ENCODE measurements around the gene FILIP1. TPM values are rescaled to one million over a fixed set of nuclear protein-coding genes. Genes with fewer than 3 reads are reported as not detected.
A peak's percentile ranks its signal among the peaks of the same experiment; 100 is the strongest.

Gene FILIP1
- total RNA-seq, 1 donor: under 0.01 TPM

DNA sequence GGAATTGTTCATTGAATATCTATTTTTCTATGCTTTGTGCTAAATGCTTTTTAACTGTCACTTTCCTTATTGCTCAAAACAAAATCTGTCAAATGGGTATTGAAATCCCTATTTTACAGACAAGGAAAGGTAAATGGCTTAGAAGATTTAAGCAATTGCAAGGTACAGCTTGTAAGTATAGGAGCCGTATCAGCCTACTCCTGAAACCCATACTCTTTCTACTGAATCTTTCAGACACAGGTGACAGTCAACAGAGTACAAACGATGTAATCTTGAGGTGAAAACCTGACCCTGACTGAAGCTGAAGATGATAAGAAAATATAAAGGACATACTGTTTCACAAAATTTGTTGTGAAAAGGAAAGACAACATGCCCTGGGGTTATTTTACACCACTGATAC, 243.0 kb downstream of the FILIP1 start:
- Histone ChIP-seq H3K36me3 (ENCODE audit: insufficient read depth, low read length) (peaks cover 10% of the 10 kb centered on the region), H3K4me3 (ENCODE audit: insufficient read depth, low read length) (no peak overlapping the region), H2AFZ (ENCODE audit: low read length) (no peak overlapping the region), H3K27ac (ENCODE audit: low read depth, low read length) (no peak overlapping the region), H3K9me3 (ENCODE audit: low read depth, low read length) (no peaks in the 10 kb centered on the region), H3K4me2 (ENCODE audit: insufficient read depth, low read length) (no peak overlapping the region), H4K20me1 (ENCODE audit: insufficient read depth, low read length) (no peaks in the 10 kb centered on the region), H3K79me2 (ENCODE audit: insufficient read depth, low read length) (no peaks in the 10 kb centered on the region), H3K4me1 (ENCODE audit: insufficient read depth, low read length) (no peaks in the 10 kb centered on the region), H3K27me3 (ENCODE audit: insufficient read depth, low read length) (no peaks in the 10 kb centered on the region)
- TF ChIP-seq, protein P1, sequence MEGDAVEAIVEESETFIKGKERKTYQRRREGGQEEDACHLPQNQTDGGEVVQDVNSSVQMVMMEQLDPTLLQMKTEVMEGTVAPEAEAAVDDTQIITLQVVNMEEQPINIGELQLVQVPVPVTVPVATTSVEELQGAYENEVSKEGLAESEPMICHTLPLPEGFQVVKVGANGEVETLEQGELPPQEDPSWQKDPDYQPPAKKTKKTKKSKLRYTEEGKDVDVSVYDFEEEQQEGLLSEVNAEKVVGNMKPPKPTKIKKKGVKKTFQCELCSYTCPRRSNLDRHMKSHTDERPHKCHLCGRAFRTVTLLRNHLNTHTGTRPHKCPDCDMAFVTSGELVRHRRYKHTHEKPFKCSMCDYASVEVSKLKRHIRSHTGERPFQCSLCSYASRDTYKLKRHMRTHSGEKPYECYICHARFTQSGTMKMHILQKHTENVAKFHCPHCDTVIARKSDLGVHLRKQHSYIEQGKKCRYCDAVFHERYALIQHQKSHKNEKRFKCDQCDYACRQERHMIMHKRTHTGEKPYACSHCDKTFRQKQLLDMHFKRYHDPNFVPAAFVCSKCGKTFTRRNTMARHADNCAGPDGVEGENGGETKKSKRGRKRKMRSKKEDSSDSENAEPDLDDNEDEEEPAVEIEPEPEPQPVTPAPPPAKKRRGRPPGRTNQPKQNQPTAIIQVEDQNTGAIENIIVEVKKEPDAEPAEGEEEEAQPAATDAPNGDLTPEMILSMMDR (IDR thresholded peaks at IDR 0.05; ENCODE audit: extremely low read depth, low read depth, low read length): no peak
- DNase-seq (ENCODE audit: insufficient read length, low spot score, missing footprints): no peak

DNA sequence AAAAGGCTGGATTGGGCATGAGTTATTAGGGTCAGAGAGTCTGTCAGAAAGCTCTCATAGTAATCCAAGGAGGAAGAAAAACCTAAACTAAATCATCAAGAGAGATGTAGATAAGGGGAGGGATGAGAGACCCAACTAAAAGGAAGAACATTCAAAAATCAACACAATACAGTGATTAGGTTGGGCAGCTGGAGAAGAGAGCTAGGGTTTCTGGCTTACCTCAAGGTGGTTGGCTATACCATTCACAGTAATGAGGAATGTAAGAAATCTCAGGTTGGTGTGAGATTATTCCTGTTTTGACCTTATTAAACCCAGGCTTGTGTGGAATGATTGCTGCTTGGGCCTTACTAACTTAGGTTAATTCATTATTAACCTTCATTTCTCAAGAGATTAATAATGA, 243.8 kb downstream of the FILIP1 start:
- no peaks in the 10 kb centered on the region for H3K79me2 ChIP-seq (ENCODE audit: insufficient read depth, low read length)
- H3K4me1 ChIP-seq (ENCODE audit: insufficient read depth, low read length): peaks cover 2% of the 10 kb centered on the region
- H3K9me3 ChIP-seq (ENCODE audit: low read depth, low read length): no peaks in the 10 kb centered on the region
- no peak for DNase-seq (ENCODE audit: insufficient read length, low spot score, missing footprints)
- H3K27me3 ChIP-seq (ENCODE audit: insufficient read depth, low read length): no peaks in the 10 kb centered on the region
- no peak overlapping the region for H3K4me2 ChIP-seq (ENCODE audit: insufficient read depth, low read length)
- TF ChIP-seq, protein P1 (IDR thresholded peaks at IDR 0.05; ENCODE audit: extremely low read depth, low read depth, low read length): no peak
- H4K20me1 ChIP-seq (ENCODE audit: insufficient read depth, low read length): no peaks in the 10 kb centered on the region
- H2AFZ ChIP-seq (ENCODE audit: low read length): no peak overlapping the region
- peaks cover 8% of the 10 kb centered on the region for H3K36me3 ChIP-seq (ENCODE audit: insufficient read depth, low read length)
- no peak overlapping the region for H3K27ac ChIP-seq (ENCODE audit: low read depth, low read length)
- no peak overlapping the region for H3K4me3 ChIP-seq (ENCODE audit: insufficient read depth, low read length)

DNA sequence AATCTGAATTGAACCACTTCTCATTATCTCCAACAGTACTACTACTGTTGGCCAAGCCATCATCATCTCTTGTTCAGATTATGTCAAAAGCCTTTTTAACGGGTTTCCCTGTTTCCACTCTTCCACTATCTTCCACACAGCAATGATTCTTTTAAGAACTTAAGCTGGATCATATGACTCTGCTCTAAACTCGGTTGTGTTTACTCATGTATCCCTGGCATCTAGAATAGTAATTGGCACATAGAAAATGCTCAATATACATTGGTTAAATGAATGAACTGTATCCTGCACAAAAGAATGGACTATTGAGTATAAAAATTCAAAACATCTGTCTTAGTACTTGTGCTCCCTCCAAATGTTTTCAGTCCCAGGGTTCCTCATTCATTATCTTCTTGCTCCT, 247.2 kb downstream of the FILIP1 start:
- Histone ChIP-seq H3K27ac (ENCODE audit: low read depth, low read length) (no peak overlapping the region), H3K36me3 (ENCODE audit: insufficient read depth, low read length) (peaks cover under 1% of the 10 kb centered on the region), H3K4me1 (ENCODE audit: insufficient read depth, low read length) (peaks cover 12% of the 10 kb centered on the region), H3K79me2 (ENCODE audit: insufficient read depth, low read length) (peaks cover 22% of the 10 kb centered on the region), H3K4me2 (ENCODE audit: insufficient read depth, low read length) (no peak overlapping the region), H4K20me1 (ENCODE audit: insufficient read depth, low read length) (peaks cover 5% of the 10 kb centered on the region), H3K27me3 (ENCODE audit: insufficient read depth, low read length) (no peaks in the 10 kb centered on the region), H3K4me3 (ENCODE audit: insufficient read depth, low read length) (no peak overlapping the region), H3K9me3 (ENCODE audit: low read depth, low read length) (no peaks in the 10 kb centered on the region), H2AFZ (ENCODE audit: low read length) (no peak overlapping the region)
- no peak for DNase-seq (ENCODE audit: insufficient read length, low spot score, missing footprints)
- TF ChIP-seq, protein P1 (IDR thresholded peaks at IDR 0.05; ENCODE audit: extremely low read depth, low read depth, low read length): no peak

DNA sequence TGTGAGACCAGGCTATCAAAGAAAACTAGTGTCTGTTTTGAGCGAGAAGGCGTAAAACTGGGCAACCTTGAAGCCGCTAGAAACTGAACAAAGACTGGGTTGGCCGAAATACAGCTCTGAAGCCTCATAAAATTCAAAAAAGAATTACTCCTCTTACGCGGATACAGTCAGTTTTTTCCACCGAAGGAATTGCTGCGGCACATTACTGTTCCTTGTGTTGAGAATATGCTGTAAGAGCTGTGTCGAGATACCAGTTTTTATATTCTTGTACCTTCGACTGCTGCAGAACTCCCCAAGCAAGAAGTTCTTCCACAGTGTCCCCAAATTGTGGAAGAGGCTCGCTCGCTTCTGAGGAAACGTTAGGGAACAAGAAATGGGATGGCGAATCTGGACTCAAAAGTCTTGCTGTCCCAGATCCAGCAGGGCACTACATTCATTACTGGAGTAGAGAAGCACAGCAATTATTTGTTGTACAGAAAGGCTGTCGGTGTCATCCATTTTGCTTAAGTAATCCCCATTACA, 249.5 kb downstream of the FILIP1 start:
- Histone ChIP-seq H4K20me1 (ENCODE audit: insufficient read depth, low read length) (peaks cover 14% of the 10 kb centered on the region), H3K4me3 (ENCODE audit: insufficient read depth, low read length) (peak overlapping the region; percentile 99), H3K36me3 (ENCODE audit: insufficient read depth, low read length) (peaks cover 17% of the 10 kb centered on the region), H3K4me1 (ENCODE audit: insufficient read depth, low read length) (peaks cover 15% of the 10 kb centered on the region), H2AFZ (ENCODE audit: low read length) (peak overlapping the region; percentile 98), H3K79me2 (ENCODE audit: insufficient read depth, low read length) (peaks cover 36% of the 10 kb centered on the region), H3K9me3 (ENCODE audit: low read depth, low read length) (no peaks in the 10 kb centered on the region), H3K27me3 (ENCODE audit: insufficient read depth, low read length) (no peaks in the 10 kb centered on the region), H3K4me2 (ENCODE audit: insufficient read depth, low read length) (peak overlapping the region; percentile 82), H3K27ac (ENCODE audit: low read depth, low read length) (peak overlapping the region; percentile 99)
- peak; percentile 17 for DNase-seq (ENCODE audit: insufficient read length, low spot score, missing footprints)
- TF ChIP-seq, protein P1 (IDR thresholded peaks at IDR 0.05; ENCODE audit: extremely low read depth, low read depth, low read length): no peak
